Activated T-helper 1 cell treated with anti-CD3 and anti-CD28 coated beads, Interleukin-12 subunit alpha, Interleukin-12 subunit beta, Interleukin-2, Interleukin-4 antibody, amounts not matched to agents 30 ng/mL and 10 ng/mL and 1 ng/mL, durations not matched to agents 14 hours and 24 hours and 36 hours (primary cell): ENCODE measurements around the gene MRPL54. TPM values are rescaled to one million over a fixed set of nuclear protein-coding genes. Genes with fewer than 3 reads are reported as not detected.
A peak's percentile ranks its signal among the peaks of the same experiment; 100 is the strongest.

Source experiments
- DNase-seq: peaks from one replicate; pipeline ENCODE4 v3.0.0; 2021; ENCODE audit warnings: low spot score
- H3K27ac Mint-ChIP-seq: one replicate; pipeline ENCODE4 v1.8.0; 2021; ENCODE audit warnings: mild to moderate bottlenecking, mixed read lengths
- H3K27me3 Mint-ChIP-seq: one replicate; pipeline ENCODE4 v1.8.0; 2022; ENCODE audit warnings: mild to moderate bottlenecking, moderate library complexity, mixed read lengths; ENCODE audit not compliant: insufficient read depth
- H3K36me3 Mint-ChIP-seq: one replicate; pipeline ENCODE4 v1.8.0; 2021; ENCODE audit warnings: low read depth, mixed read lengths
- H3K4me1 Mint-ChIP-seq: one replicate; pipeline ENCODE4 v1.8.0; 2021; ENCODE audit warnings: low read depth, mixed read lengths
- H3K4me3 Mint-ChIP-seq: one replicate; pipeline ENCODE4 v1.8.0; 2021; ENCODE audit warnings: mild to moderate bottlenecking, moderate library complexity, mixed read lengths
- H3K9me3 Mint-ChIP-seq: one replicate; pipeline ENCODE4 v1.8.0; 2021; ENCODE audit warnings: mixed read lengths
- intact Hi-C: fragments of 100-400 bp; cut with micrococcal nuclease; formaldehyde crosslinking; loops from one replicate; pipeline ENCODE4 v1.15.1; 2024
- total RNA-seq: library from RNA; stranded (reverse); gene quantifications from 2 replicates; pipeline ENCODE4 v1.2.3, GENCODE V29; 2022

MRPL54 gene
- total RNA-seq, 1 donor from 2014 or later = 88.2 TPM

GRCh38 chr19:3785938-3786824 is 23.7 kb downstream of the MRPL54 start, which contains the start of gene MATK:
TSS of gene MATK (minus strand) at chr19:3786381. CDS start at chr19:3785135, 1,246 bp downstream.
- no peak for DNase-seq
- H3K36me3 Mint-ChIP-seq = peaks cover 15% of the 10 kb centered on the region
- peak within 1 kb of the TSS; percentile 75 for H3K4me3 Mint-ChIP-seq
- peak within 1 kb of the TSS; percentile 36 for H3K27ac Mint-ChIP-seq
- peaks cover 17% of the 10 kb centered on the region for H3K9me3 Mint-ChIP-seq
- peaks cover 11% of the 10 kb centered on the region for H3K27me3 Mint-ChIP-seq
- no peaks in the 10 kb centered on the region for H3K4me1 Mint-ChIP-seq
- intact Hi-C loops = no loop called here

- Mint-ChIP-seq H3K27me3 (peaks cover 12% of the 10 kb centered on the region), H3K9me3 (peaks cover 4% of the 10 kb centered on the region), H3K36me3 (no peaks in the 10 kb centered on the region), H3K27ac (no peak overlapping the region), H3K4me3 (no peak overlapping the region), H3K4me1 (no peaks in the 10 kb centered on the region)
- intact Hi-C loops = no loop called here
- DNase-seq = no peak
These were observed 26.7 kb downstream of the MRPL54 start for GRCh38 chr19:3788996-3789778.

DNA sequence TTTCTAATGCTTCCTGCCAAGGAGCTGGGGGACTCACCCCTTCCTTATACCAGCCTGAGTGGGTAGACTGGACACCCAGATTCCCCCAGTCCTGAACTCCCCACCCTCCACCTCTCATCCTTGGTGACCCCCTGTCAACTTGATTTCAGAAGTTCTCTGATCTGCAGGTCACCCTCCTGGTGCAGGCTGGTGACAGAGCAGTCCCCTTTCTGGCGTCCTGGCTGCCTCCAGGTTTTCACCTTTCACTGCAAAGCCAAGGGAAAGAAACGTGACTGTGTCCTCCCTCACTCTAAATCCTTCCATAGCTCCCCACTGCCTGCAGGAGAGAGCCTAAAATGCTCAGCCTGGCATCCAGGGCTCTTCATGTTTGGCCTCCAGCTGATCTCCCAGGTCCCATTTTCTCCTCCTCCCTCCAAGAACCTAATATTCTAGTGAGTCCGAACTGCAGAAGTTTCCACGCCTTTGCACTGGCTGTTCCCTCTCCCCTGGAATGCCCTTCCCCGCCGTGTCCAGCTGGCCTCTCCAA is 27.8 kb downstream of the MRPL54 start:
- Mint-ChIP-seq H3K27me3 (peaks cover 12% of the 10 kb centered on the region), H3K36me3 (no peaks in the 10 kb centered on the region), H3K9me3 (peaks cover 4% of the 10 kb centered on the region), H3K4me1 (no peaks in the 10 kb centered on the region), H3K27ac (no peak overlapping the region), H3K4me3 (no peak overlapping the region)
- intact Hi-C loops = no loop called here
- no peak for DNase-seq

DNA sequence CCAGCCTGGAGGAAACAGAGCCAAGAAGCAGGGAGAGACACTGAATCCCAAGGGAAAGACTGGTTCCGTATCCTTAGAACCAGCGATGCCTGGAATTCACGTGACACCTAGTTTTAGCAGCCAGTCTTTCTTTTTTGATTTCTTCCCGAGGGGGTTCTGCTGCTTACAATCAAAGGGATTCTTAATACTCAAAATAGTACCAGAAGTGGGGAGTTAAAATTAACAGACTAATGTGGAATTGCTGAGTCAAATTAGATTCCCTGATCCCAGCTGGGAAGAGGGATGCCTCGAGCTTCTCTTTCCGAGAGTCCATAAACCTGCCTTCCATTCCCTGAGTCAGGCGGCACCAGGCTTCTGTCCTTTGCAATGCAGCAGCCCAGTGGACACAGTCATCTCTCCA is 28.5 kb downstream of the MRPL54 start:
- intact Hi-C loops = no loop called here
- Mint-ChIP-seq H3K4me1 (no peaks in the 10 kb centered on the region), H3K36me3 (no peaks in the 10 kb centered on the region), H3K27ac (no peak overlapping the region), H3K9me3 (peaks cover 4% of the 10 kb centered on the region), H3K4me3 (no peak overlapping the region), H3K27me3 (peaks cover 10% of the 10 kb centered on the region)
- no peak for DNase-seq

GRCh38 chr19:3792114-3792513 is 29.6 kb downstream of the MRPL54 start:
- H3K4me1 Mint-ChIP-seq = no peaks in the 10 kb centered on the region
- H3K27ac Mint-ChIP-seq = no peak overlapping the region
- H3K4me3 Mint-ChIP-seq = no peak overlapping the region
- peaks cover 14% of the 10 kb centered on the region for H3K9me3 Mint-ChIP-seq
- DNase-seq = no peak
- no peaks in the 10 kb centered on the region for H3K36me3 Mint-ChIP-seq
- H3K27me3 Mint-ChIP-seq = peaks cover 5% of the 10 kb centered on the region
- intact Hi-C loops = no loop called here

DNA sequence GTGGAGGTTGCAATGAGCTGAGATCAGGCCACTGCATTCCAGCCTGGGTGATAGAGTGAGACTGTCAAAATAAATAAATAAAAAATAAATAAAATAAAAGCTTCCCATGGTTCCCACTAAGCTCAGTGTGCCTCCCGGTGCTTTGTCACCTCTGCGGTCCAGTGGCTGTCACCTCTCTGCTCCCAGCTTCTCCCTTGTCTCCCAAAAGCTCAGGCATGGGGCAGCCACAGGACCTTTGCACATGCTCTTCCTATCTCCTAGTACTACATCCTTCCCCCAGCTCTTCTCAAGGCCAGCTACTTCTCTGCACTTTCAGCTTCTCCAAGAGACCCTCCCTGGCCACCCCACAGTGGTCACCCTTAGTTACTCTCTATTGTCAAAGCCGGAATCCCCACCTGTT is 31.3 kb downstream of the MRPL54 start:
- Mint-ChIP-seq H3K9me3 (peaks cover 18% of the 10 kb centered on the region), H3K27ac (no peak overlapping the region), H3K36me3 (peaks cover 3% of the 10 kb centered on the region), H3K27me3 (peaks cover 5% of the 10 kb centered on the region), H3K4me1 (peaks cover 6% of the 10 kb centered on the region), H3K4me3 (no peak overlapping the region)
- intact Hi-C loops = no loop called here
- no peak for DNase-seq

DNA sequence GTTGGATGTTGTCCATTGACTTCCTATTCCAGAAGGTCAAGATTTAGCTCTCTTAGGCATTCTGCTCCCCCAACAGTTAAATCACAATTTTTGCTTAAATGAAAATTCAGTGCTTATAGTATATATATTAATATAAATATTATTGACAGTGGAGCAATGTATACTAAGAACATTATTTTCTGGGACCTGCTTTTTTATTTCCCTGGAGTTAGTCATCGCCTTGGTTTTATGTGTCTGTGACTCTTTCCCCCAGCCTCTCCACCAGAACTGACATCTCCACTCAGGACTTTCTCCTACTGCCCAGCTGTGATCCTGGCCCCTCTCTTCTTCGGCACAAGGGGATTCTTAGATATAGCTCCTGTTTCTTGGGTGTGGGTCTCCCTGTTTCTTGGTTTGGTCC is 33.9 kb downstream of the MRPL54 start:
- H3K4me3 Mint-ChIP-seq = no peak overlapping the region
- H3K4me1 Mint-ChIP-seq = peaks cover 16% of the 10 kb centered on the region
- H3K27ac Mint-ChIP-seq = no peak overlapping the region
- intact Hi-C loops = loop anchor here (1.0 kb wide), 1 partner anchor 22 kb away; no protein-coding TSS in a partner anchor
- H3K27me3 Mint-ChIP-seq = peaks cover 8% of the 10 kb centered on the region
- H3K36me3 Mint-ChIP-seq = peaks cover 5% of the 10 kb centered on the region
- H3K9me3 Mint-ChIP-seq = peaks cover 18% of the 10 kb centered on the region
- DNase-seq = no peak

DNA sequence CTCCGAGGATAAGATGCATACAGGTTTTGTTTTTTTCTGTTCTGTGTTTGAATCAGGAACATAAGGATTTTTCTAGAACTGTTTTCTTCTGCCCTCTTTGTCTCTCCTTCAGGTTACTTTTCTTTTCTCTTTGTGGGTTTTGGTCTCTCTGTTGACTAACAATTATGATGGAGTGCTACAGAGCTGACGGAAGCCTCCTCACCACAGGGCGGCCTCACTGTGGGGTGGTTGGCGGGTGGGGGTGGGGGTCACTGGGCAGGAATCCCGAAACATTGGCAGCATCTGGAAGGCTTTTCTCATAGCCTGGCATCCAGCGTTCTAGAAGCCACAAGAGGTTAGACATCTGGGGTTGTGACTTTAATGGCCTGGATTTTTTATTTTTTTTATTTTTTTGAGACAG is 35.7 kb downstream of the MRPL54 start:
- intact Hi-C loops = loop anchor here (1.0 kb wide), 1 partner anchor 37 kb away; the partner anchor contains the start of gene APBA3
- H3K4me3 Mint-ChIP-seq = peak overlapping the region; percentile 55
- H3K36me3 Mint-ChIP-seq = peaks cover 5% of the 10 kb centered on the region
- peaks cover 7% of the 10 kb centered on the region for H3K27me3 Mint-ChIP-seq
- H3K27ac Mint-ChIP-seq = peak overlapping the region; percentile 67
- peak; percentile 21 for DNase-seq
- peaks cover 15% of the 10 kb centered on the region for H3K9me3 Mint-ChIP-seq
- H3K4me1 Mint-ChIP-seq = peaks cover 18% of the 10 kb centered on the region

DNA sequence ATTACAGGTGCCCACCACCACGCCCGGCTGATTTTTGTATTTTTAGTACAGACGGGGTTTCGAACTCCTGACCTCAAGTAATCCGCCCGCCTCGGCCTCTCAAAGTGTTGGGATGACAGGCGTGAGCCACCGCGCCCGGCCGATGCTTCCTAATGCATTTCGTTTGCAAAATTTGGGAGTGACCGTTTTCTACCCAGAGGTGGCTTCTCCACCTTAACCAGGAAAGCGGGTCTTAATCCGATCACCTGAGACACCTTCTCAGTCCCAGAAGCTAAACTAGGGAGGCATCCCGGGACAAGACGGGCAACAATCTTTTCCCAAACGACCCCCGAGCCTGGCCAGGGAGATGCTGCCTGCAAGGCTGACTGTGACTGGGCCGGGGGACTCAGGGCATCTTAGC is 38.5 kb downstream of the MRPL54 start:
- peaks cover 7% of the 10 kb centered on the region for H3K27me3 Mint-ChIP-seq
- no peak for DNase-seq
- peaks cover 14% of the 10 kb centered on the region for H3K9me3 Mint-ChIP-seq
- intact Hi-C loops = loop anchor here (1.0 kb wide), 1 partner anchor 11 kb away; no protein-coding TSS in a partner anchor
- H3K36me3 Mint-ChIP-seq = peaks cover 5% of the 10 kb centered on the region
- H3K27ac Mint-ChIP-seq = no peak overlapping the region
- H3K4me1 Mint-ChIP-seq = peaks cover 25% of the 10 kb centered on the region
- peak overlapping the region; percentile 26 for H3K4me3 Mint-ChIP-seq

DNA sequence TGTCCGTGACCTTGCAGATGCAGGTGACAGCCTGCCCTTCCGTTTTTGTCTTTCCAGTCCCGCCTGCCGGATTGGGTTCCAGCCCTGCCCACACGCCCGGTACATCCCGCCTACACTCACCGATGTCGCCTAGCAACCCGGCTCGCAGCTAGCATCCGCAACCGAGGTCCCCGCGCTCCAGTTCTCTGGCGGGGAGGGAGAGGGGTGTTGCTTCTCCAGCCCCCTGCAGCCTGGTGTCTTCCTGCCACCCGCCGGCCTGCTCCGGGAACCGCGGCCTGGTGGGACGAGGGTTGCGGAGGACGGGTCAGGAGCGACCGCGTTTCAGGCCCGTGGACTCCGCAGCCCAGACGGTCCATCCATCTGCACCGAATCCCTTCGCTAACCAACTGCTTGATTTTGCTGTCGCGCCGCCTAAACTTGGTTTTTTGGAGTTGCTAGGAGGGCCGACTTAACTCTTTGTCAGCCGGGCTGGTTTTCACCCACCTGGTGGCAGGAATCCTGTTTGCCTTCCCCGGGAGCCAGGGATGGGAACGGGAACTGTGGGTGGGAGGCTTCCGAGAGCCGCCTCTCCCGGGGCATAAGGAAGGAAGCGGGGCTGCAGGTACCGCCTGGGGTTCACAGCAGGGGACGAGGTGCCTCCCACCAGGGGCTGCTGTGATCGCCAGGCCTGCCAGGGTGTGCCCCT is 39.1 kb downstream of the MRPL54 start:
- peaks cover 7% of the 10 kb centered on the region for H3K27me3 Mint-ChIP-seq
- peaks cover 5% of the 10 kb centered on the region for H3K36me3 Mint-ChIP-seq
- peak overlapping the region; percentile 26 for H3K4me3 Mint-ChIP-seq
- DNase-seq = peak; percentile 58
- intact Hi-C loops = loop anchor here (1.0 kb wide), 1 partner anchor 11 kb away; no protein-coding TSS in a partner anchor
- peaks cover 27% of the 10 kb centered on the region for H3K4me1 Mint-ChIP-seq
- H3K9me3 Mint-ChIP-seq = peaks cover 9% of the 10 kb centered on the region
- H3K27ac Mint-ChIP-seq = peak overlapping the region; percentile 52

- H3K9me3 Mint-ChIP-seq = peaks cover 4% of the 10 kb centered on the region
- no peak overlapping the region for H3K27ac Mint-ChIP-seq
- no peak overlapping the region for H3K4me3 Mint-ChIP-seq
- peaks cover 24% of the 10 kb centered on the region for H3K4me1 Mint-ChIP-seq
- DNase-seq = no peak
- intact Hi-C loops = no loop called here
- H3K27me3 Mint-ChIP-seq = peaks cover 7% of the 10 kb centered on the region
- peaks cover 2% of the 10 kb centered on the region for H3K36me3 Mint-ChIP-seq
These were observed 40.8 kb downstream of the MRPL54 start for GRCh38 chr19:3803114-3803888.

DNA sequence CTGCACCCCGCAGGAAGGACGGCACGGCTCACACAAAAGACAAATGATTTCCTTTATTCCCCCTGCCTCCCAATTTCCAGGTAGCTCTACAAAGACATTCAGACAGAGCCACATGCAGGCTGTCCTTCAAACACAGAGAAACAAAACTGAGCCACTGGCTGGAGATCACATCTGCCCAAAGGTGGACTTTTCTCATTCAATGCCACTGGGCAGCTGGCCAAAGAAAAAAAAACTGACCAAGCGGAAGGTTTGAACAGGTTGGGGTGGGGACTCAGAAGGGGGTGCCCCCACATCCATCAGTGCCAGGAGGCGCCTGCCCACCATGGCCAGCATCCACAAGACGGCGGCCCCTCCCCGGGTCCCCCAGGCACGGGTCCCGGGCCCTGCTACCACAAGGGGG is 41.5 kb downstream of the MRPL54 start:
- peaks cover 2% of the 10 kb centered on the region for H3K36me3 Mint-ChIP-seq
- DNase-seq = no peak
- H3K4me1 Mint-ChIP-seq = peaks cover 22% of the 10 kb centered on the region
- peaks cover 5% of the 10 kb centered on the region for H3K9me3 Mint-ChIP-seq
- intact Hi-C loops = no loop called here
- peaks cover 7% of the 10 kb centered on the region for H3K27me3 Mint-ChIP-seq
- no peak overlapping the region for H3K4me3 Mint-ChIP-seq
- no peak overlapping the region for H3K27ac Mint-ChIP-seq
